GM23338 (cell line): Measurements from ENCODE around the gene ARHGAP42. TPM values are rescaled to one million over a fixed set of nuclear protein-coding genes. Genes with fewer than 3 reads are reported as not detected.

Experiments used
- ATAC-seq: fragments of 200-7000 bp; cut with Tn5 transposase; 3 replicates; pipeline ENCODE4 v1.9.1; 2020
- DNase-seq: peaks from one replicate; pipeline ENCODE4 v3.0.0-alpha.2; 2015; ENCODE audit warnings: low spot score
- H2AFZ ChIP-seq: fragments of 200-600 bp; sonication (generic); 2 replicates; pipeline ENCODE4 v1.8.0; 2016; ENCODE audit warnings: antibody characterized with exemption, mild to moderate bottlenecking, moderate library complexity
- H3F3A ChIP-seq: fragments of 200-600 bp; sonication (generic); replicated peaks from 2 replicates; pipeline ENCODE4 v1.8.0; 2017; ENCODE audit warnings: antibody characterized with exemption, mixed run types, low read depth
- H3K27ac ChIP-seq: fragments of 200-600 bp; sonication (generic); 2 replicates; pipeline ENCODE4 v1.6.1; 2016; ENCODE audit warnings: low read depth
- H3K27me3 ChIP-seq: fragments of 200-600 bp; sonication (generic); 2 replicates; pipeline ENCODE4 v1.8.0; 2016; ENCODE audit warnings: mild to moderate bottlenecking, mixed run types, moderate library complexity; ENCODE audit not compliant: insufficient read depth
- H3K36me3 ChIP-seq: fragments of 200-600 bp; sonication (generic); 2 replicates; pipeline ENCODE4 v1.8.0; 2016; ENCODE audit warnings: mild to moderate bottlenecking; ENCODE audit not compliant: insufficient read depth
- H3K4me1 ChIP-seq: fragments of 200-600 bp; sonication (generic); 2 replicates; pipeline ENCODE4 v1.8.0; 2016; ENCODE audit warnings: mild to moderate bottlenecking, moderate library complexity; ENCODE audit not compliant: insufficient read depth
- H3K4me2 ChIP-seq: fragments of 200-600 bp; sonication (generic); 2 replicates; pipeline ENCODE4 v1.7.1; 2017; ENCODE audit warnings: mixed run types
- H3K4me3 ChIP-seq: fragments of 200-600 bp; sonication (generic); 2 replicates; pipeline ENCODE4 v1.6.1; 2016; ENCODE audit warnings: mixed run types
- H3K79me2 ChIP-seq: fragments of 200-600 bp; sonication (generic); replicated peaks from 2 replicates; pipeline ENCODE4 v1.8.0; 2017; ENCODE audit warnings: mild to moderate bottlenecking; ENCODE audit not compliant: insufficient read depth
- H3K9me2 ChIP-seq: fragments of 200-600 bp; sonication (generic); 2 replicates; pipeline ENCODE4 v1.8.0; 2017; ENCODE audit not compliant: insufficient read depth
- H4K20me1 ChIP-seq: fragments of 200-600 bp; sonication (generic); replicated peaks from 2 replicates; pipeline ENCODE4 v1.8.0; 2017; ENCODE audit warnings: mild to moderate bottlenecking; ENCODE audit not compliant: insufficient read depth
- H3K27ac Mint-ChIP-seq: 2 replicates; pipeline ENCODE4 v1.8.0; 2020; ENCODE audit warnings: inconsistent platforms, mild to moderate bottlenecking, moderate library complexity, mixed read lengths
- H3K27me3 Mint-ChIP-seq: 3 replicates; pipeline ENCODE4 v1.8.0; 2022; ENCODE audit warnings: low read depth, mild to moderate bottlenecking, moderate library complexity, mixed read lengths, inconsistent platforms; ENCODE audit not compliant: insufficient read depth, poor library complexity
- H3K36me3 Mint-ChIP-seq: 3 replicates; pipeline ENCODE4 v1.8.0; 2021; ENCODE audit warnings: low read depth, mild to moderate bottlenecking, inconsistent platforms, moderate library complexity, mixed read lengths
- H3K4me1 Mint-ChIP-seq: 3 replicates; pipeline ENCODE4 v1.8.0; 2020; ENCODE audit warnings: mild to moderate bottlenecking, inconsistent platforms, mixed read lengths
- H3K4me3 Mint-ChIP-seq: 3 replicates; pipeline ENCODE4 v1.8.0; 2021; ENCODE audit warnings: moderate library complexity, mild to moderate bottlenecking, inconsistent platforms, mixed read lengths
- H3K9me3 Mint-ChIP-seq: 3 replicates; pipeline ENCODE4 v1.8.0; 2020; ENCODE audit warnings: moderate library complexity, mild to moderate bottlenecking, inconsistent platforms, mixed read lengths
- CREB1 ChIP-seq: fragments of 250-450 bp; sonication (Bioruptor Pico); IDR thresholded peaks from 2 replicates; pipeline ENCODE4 v1.5.0; 2020; ENCODE audit warnings: low read depth, mild to moderate bottlenecking, moderate library complexity
- ETS1 ChIP-seq: IDR thresholded peaks from 2 replicates; pipeline ENCODE4 v1.6.1; 2016; ENCODE audit warnings: antibody characterized with exemption
- JUNB ChIP-seq: IDR thresholded peaks from one replicate; pipeline ENCODE4 v1.6.1; 2016; ENCODE audit warnings: antibody characterized with exemption; ENCODE audit not compliant: unreplicated experiment
- STAT1 ChIP-seq: IDR thresholded peaks from one replicate; pipeline ENCODE4 v1.6.1; 2016; ENCODE audit warnings: antibody characterized with exemption; ENCODE audit not compliant: unreplicated experiment
- ZNF331 ChIP-seq: fragments of 250-450 bp; sonication (Bioruptor Pico); IDR thresholded peaks from 2 replicates; pipeline ENCODE4 v1.5.0; 2020; ENCODE audit warnings: low read depth, mild to moderate bottlenecking, moderate library complexity
- ZNF462 ChIP-seq: fragments of 250-450 bp; sonication (Bioruptor Pico); IDR thresholded peaks from 2 replicates; pipeline ENCODE4 v1.5.0; 2020; ENCODE audit warnings: mild to moderate bottlenecking, moderate library complexity
- polyA plus RNA-seq: library from polyadenylated mRNA; unstranded; fragments of >200 nt; fragmentation: Nextera tagmentation; extraction: Ambion mirVana; gene quantifications from 2 replicates; pipeline ENCODE4 v1.2.1, GENCODE V29; 2016
- total RNA-seq: library from RNA; depleted of rRNA; stranded (reverse); fragments of >200 nt; shearing (Covaris generic); gene quantifications from 2 replicates; pipeline ENCODE4 v1.2.3, GENCODE V29; 2014

The ARHGAP42 gene
- total and polyA plus RNA-seq, 2 experiments from 2014 or later: 23.7 to 35.7 TPM

- TF ChIP-seq ZNF462 (CRISPR knock-in tag): no peak
Observed at GRCh38 chr11:100670140-100670539, 16.9 kb upstream of the ARHGAP42 start (continued).

GRCh38 chr11:100671471-100671870 lies 15.6 kb upstream of the ARHGAP42 start:
- no peak overlapping the region for H3K27ac ChIP-seq
- peaks cover under 1% of the 10 kb centered on the region; the same call in 1 of the 2 replicates for H3K4me1 ChIP-seq
- no peak for ATAC-seq
- peaks cover 9% of the 10 kb centered on the region; the same call in 2 of the 3 replicates for H3K4me1 Mint-ChIP-seq
- peaks cover 2% of the 10 kb centered on the region; the same call in 1 of the 2 replicates for H3K9me2 ChIP-seq
- no peaks in the 10 kb centered on the region for H4K20me1 ChIP-seq
- no peak overlapping the region for H3K4me3 Mint-ChIP-seq
- no peak for DNase-seq
- no peaks in the 10 kb centered on the region for H3K79me2 ChIP-seq
- no peak overlapping the region for H3K4me3 ChIP-seq
- no peaks in the 10 kb centered on the region for H3K36me3 ChIP-seq
- H2AFZ ChIP-seq: peak overlapping the region; percentile 1; the same call in 1 of the 2 replicates
- no peaks in the 10 kb centered on the region for H3K27me3 ChIP-seq
- no peaks in the 10 kb centered on the region for H3K27me3 Mint-ChIP-seq
- no peaks in the 10 kb centered on the region for H3K36me3 Mint-ChIP-seq
- H3F3A ChIP-seq: no peaks in the 10 kb centered on the region
- no peaks in the 10 kb centered on the region for H3K9me3 Mint-ChIP-seq
- H3K4me2 ChIP-seq: no peak overlapping the region
- no peak overlapping the region for H3K27ac Mint-ChIP-seq
- TF ChIP-seq ETS1 (no peak), ZNF462 (CRISPR knock-in tag) (no peak), ZNF331 (CRISPR knock-in tag) (no peak), JUNB (no peak), STAT1 (no peak), CREB1 (CRISPR knock-in tag) (no peak)
